Measurements from ENCODE around the gene MPI. TPM values are rescaled to one million over a fixed set of nuclear protein-coding genes. Genes with fewer than 3 reads are reported as not detected.
"Not testable (repeated sequence)": the region's sequence is repeated elsewhere in the genome, so short reads cannot be mapped to it uniquely, and the experiment has no call there.

Gene MPI
- total RNA-seq, 1 donor from 2014 or later: 68.1 TPM

DNA sequence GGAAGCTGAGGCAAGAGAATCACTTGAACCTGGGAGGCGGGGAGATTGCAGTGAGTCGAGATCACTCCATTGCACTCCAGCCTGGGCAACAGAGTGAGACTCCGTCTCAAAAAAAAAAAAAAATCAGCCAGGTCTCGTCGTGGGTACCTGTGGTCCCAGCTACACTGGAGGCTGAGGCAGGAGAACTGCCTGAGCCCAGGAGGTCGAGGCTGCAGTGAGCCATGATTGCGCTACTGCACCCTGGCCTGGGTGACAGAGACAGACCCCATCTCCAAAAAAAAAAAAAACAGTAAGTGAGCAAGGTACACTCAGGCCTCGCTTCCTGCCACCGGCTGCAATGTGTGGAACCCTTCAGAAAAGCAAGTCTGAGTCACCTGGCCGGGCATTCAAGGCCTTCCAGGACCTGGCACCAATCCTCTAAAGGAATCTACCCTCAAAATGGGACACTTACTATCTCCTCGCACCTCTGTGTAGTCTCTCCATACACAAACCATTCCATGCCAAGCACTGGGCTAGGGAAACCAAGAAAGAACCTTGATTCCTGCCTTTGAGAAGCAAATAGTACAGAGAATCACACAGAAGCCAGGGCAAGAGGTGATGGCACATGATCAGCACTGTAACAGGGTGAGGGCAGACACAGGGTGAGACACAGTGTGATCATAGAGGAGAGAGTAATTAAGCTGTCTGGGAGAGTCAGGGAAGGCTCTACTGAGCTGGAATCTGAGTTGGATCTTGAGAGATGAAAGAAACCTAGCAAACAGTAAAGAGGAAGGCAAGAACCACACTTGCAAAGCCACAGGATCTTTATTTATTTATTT, 26.4 kb upstream of the MPI start:
- intact Hi-C loops (cut with micrococcal nuclease): no loop called here

DNA sequence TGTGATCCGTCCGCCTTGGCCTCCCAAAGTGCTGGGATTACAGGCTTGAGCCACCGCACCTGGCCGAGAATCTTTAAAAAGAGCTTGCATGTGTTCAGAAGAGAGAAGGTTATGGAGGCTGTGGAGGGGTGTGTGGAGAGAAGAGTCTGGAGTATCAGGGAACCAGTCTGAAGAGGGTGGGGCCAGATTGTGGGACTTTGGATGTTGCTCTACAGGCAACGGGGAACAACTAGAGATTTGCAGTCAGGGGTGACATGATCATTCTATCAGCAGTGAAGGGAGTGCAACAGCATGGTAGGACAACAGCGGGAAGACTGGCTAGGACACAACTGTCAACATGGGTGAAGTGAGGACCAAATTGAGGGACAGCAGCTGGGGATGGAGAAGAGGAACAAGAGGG, 25.5 kb upstream of the MPI start:
- intact Hi-C loops (cut with micrococcal nuclease): no loop called here

DNA sequence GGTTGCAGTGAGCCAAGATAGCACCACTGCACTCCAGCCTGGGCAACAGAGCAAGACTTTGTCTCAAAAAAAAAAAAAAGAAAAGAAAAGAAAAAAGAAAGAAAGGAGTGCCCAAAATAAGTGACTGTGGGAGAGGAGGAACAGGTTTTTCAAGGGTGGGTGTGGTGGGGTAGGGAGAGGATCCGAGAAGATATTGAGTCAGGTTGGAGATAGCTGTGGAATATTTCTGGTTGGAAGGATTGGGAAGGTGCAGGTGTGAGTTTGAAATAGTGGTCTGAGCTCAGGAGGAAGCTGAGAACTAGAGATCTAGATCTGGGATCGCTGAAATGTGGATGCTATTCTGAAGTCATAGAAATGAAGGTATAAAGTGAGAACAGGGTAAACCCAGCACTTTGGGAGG, 24.5 kb upstream of the MPI start:
- intact Hi-C loops (cut with micrococcal nuclease): no loop called here

DNA sequence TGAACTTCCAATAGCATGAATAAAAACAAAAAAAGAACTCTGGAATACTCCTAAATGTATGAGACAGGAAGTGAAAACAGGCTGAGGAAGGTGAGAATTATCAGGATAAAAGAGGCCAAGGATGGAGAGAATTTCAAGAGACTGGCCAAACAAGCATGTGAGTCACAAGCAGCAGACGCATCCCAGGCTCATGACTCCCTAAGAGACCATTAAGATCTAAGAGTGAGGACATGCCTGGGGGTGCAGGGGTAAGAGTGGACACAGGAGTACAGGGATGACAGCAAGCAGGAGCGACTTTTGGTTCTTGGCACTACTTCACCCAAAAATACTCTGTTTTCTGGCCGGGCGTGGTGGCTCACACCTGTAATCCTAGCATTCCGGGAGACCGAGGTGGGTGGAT, 23.8 kb upstream of the MPI start:
- intact Hi-C loops (cut with micrococcal nuclease): no loop called here

DNA sequence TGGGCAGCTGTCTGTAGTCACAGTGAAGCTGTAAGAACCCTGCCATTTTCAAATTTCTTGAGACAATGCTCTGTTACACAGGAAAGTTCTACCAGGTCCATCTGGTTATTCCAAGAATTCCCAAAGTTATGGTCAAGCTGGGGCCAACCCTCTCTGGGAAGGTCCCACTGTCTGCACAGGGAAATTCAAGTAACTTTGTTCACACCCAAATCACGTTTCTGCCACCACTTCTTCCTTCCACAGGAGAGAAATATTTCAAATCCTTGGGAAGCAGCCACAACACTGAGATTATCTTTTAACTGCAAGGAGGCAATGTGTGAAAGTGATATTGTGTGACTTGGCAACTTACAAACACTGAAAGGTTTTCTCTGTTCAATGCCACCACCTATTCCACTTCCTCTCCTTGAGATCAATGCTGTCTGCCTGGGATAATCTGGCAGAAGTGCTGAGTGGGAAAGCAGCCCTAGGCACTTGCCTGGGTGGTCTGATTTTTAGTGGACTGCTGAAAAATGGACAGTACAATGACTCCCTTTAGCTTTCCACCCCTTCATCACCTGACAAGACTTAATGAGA, 22.3 kb upstream of the MPI start:
- intact Hi-C loops (cut with micrococcal nuclease): loop anchor here (1.0 kb wide), 1 partner anchor 7 kb away; no protein-coding TSS in a partner anchor

DNA sequence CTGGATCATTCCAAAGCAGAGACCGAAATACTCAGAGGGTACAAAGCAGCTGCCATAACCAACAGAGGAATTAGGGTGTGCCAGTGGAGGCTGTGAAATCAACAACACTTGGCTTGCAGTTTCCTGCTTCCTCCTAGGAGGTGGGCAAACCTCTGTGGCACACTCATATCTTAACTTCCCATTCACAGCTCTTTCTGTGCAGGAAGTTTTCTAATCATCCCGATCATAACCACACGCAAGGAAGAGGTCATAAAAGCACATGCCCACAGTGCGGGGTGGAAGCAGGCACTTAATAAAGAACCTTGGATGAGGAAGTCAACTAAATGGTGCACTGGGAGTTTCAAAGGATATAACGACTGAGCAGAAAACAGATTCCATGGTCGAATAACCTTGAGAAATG, 21.8 kb upstream of the MPI start:
- intact Hi-C loops (cut with micrococcal nuclease): loop anchor here (1.0 kb wide), 1 partner anchor 8 kb away; no protein-coding TSS in a partner anchor

DNA sequence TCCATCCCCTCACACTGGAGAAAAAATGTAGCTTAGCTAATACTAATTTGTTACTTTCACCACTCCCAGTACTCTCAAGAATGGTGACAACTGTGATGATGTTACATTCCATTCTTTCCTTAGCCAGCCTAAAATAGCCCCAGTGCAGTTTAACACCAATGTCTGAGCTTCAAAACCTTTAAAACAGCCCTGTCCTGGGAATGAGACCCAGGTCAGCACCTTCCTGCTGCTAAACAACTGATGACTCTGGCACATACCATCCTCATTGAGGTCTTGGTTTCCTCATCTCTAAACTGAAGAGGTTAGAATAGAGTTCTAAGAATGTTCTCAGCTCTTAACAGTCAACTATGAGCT, 20.5 kb upstream of the MPI start:
- intact Hi-C loops (cut with micrococcal nuclease): no loop called here

DNA sequence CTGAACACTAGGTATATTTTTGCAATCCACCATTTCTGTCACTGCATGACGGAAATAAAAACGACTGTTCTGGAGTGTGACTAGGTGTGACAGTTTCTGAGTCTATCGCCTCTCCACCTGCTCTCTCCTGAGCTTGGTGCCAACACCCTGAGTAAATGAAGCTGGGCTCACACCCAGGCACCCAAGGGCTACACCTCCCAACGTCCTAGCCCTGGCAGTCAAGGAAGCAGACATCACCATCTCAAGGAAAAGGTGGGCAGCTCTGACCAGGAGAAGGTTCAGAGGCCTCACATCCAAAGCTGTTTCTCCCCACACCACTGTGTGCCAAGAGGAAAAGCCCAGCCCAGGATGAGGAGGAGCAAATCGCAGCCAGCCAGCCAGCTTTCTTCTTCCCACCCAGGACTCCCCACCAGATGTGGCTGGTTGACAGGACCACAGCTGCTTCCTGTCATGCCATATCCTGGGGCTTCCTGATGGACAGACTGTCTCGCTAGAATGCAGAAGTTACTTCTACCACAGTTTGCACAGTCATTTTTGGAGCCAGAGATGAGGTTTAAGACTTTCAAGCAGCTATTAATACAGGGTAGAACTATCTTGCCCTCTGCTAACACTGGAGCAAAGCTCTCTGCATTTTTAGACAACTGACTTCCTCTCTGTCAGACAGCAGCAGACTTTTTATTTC, 20.0 kb upstream of the MPI start:
- intact Hi-C loops (cut with micrococcal nuclease): loop anchor here (1.0 kb wide), 1 partner anchor 25 kb away; no protein-coding TSS in a partner anchor

DNA sequence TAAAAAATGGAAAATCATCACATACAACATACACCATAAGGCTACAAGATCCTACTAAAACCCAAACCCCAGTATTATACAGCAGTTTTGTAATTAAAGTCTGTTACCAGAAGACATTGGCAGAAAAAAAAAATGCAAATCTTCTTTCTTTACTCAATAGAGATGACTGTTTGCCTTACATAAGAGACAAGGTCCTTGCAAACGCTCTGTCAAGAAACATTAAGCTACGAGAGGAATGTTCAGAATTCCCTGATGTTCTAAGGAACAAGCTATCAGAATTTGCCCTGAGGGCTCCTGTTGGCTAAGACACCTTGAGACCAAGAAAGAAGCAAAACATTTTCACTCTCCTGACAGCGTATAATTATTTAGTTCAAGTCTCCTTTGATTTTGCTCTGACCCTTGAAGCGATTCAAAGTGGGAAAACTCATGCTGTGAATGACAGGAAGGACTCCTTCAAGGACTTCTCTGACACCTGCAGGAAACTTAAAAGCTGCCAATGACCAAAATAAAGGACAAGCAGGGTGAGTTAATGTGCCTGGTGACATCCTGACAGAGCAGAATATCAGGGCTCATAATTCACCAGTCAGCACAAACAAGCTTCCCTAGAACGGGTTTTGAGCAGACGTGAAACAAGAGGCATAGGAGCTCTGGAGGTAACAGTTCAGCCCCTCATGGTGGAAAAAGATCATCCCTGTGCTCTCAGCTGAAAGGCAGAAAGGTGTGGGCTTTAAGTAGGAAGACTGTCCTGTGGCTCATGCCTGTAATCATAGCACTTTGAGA, 19.2 kb upstream of the MPI start:
- intact Hi-C loops (cut with micrococcal nuclease): loop anchor here (1.0 kb wide), 1 partner anchor 25 kb away; no protein-coding TSS in a partner anchor

DNA sequence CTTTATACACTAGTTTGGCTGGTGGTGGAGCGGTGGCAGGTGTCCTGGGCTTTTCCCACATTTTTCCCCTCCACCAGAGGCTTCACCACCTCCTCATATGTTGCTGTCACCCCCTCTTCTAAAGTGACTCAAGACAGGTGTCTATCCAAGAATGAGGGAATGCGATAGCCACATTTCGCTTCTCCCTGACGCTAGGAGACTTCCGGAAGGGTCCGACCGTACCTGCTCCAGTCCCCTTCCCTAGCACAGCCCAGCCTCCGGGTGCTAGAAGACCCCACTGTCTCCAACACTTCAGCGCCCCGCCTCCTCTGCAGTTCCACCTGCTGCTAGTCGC, 17.2 kb upstream of the MPI start:
- intact Hi-C loops (cut with micrococcal nuclease): loop anchor here (1.0 to 2.0 kb wide), 12 partner anchors 17 to 753 kb away; partner anchors contain the start of genes COX5A, FAM219B, MAN2C1 and PPCDC

DNA sequence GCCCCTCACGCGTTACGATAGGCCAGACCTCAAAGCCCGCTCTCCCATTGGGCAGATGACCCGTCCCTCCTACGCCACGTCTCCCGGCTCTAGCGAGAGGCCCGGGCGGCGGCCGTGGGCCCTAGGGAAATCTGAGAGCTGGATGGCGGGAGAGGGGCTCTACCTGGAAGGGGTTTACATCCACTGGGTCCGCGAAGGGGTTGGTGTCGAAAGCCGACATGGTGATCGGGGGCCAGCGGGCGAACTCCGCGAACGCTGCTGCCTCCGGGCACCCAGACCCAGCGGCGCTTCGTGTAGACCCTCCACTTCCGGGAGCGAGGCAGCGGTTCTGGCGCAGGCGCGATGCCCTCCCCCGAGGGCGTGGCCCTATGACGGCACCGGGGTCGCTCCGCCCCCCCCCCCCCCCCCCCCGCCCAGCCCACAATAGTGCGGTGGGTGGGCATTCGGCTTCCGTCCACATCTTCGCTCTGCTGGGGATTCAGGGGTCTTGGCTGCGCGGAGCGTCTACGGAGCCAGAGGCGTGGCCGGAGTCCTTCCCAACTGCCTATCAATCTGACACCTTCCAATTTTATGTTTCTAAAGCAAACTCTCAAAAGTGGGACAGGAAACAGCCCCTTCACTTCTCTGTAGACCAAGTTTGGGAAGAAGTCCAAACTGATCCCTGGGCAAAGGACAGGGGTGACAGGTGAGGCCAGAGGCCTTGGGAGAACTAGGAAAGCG, 16.6 kb upstream of the MPI start, which contains the start of gene SCAMP2:
Gene SCAMP2 (minus strand): TSS at position 330 of the 720 bp plus-strand sequence. CDS start 110 bp downstream, at position 220.
- intact Hi-C loops (cut with micrococcal nuclease): loop anchor here (1.0 to 2.0 kb wide), 12 partner anchors 16 to 752 kb away; partner anchors contain the start of genes COX5A, FAM219B, MAN2C1 and PPCDC

DNA sequence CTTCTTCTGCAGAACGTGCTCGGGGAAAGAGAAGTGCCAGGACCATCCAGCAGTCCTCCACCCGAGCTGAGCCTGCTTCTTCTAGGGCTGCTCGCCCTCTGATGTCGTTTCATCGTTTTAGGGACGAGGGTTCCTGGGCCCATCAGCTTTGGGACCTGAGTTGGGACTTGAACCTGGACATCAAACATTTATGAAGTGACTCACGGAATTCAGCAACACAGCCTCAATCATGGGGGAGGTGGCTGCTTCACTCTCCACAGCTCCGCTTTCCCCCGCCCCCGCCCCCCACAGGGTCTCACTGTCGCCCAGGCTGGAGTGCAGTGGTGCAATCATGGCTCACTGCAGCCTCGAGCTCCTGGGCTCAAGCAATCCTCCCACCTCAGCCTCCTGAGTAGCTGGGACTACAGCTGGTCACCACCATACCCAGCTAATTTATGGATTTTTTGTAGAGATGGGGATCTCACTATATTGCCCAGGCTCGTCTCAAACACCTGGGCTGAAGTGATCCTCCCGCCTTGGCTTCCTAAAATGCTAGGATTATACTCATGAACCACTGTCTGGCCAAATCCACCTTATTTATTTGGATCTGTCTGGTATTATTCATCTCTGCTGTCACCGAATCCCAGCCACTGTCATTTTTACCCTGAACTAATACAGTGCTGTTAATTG, 16.0 kb upstream of the MPI start:
- intact Hi-C loops (cut with micrococcal nuclease): loop anchor here (1.0 to 2.0 kb wide), 12 partner anchors 15 to 751 kb away; partner anchors contain the start of genes COX5A, FAM219B, MAN2C1 and PPCDC

DNA sequence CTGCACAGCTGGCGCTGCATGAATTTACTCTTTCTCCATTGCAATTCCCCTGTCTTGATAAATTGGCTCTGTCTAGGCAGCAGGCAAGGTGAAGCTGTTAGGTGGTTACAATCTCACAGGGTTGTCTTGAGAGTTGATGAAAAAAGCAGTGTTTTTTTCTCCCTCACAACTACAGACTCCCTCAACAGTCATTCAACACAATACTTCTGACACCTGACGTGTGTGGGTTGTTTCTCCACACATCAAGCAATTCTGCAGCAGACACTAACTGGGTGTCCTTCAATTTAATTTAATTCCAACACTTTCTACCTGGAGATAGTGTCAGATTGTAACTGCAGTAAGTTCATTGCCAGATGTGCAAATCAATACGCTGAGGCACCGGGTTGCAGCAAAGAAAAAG, 11.6 kb upstream of the MPI start:
- intact Hi-C loops (cut with micrococcal nuclease): no loop called here

DNA sequence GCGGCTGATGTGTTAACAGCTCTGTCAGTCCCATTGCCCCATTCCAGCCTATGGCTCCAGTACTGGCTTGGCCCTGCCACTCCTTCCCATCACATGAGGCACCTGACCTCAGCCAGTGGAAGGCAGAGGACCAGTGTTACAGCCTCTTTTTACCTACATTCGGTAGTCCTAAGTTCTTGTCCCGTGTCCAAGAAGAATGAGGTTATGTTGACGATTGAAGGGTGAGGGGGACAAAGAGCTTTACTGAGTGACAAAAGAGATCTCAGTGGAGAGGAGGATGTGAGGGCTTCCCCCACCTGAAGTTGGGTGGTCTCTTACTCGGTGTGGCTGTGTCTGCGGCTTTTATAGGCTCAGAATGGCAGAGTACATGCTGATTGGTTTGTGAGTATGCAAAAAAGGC, 7.3 kb upstream of the MPI start:
- intact Hi-C loops (cut with micrococcal nuclease): no loop called here

DNA sequence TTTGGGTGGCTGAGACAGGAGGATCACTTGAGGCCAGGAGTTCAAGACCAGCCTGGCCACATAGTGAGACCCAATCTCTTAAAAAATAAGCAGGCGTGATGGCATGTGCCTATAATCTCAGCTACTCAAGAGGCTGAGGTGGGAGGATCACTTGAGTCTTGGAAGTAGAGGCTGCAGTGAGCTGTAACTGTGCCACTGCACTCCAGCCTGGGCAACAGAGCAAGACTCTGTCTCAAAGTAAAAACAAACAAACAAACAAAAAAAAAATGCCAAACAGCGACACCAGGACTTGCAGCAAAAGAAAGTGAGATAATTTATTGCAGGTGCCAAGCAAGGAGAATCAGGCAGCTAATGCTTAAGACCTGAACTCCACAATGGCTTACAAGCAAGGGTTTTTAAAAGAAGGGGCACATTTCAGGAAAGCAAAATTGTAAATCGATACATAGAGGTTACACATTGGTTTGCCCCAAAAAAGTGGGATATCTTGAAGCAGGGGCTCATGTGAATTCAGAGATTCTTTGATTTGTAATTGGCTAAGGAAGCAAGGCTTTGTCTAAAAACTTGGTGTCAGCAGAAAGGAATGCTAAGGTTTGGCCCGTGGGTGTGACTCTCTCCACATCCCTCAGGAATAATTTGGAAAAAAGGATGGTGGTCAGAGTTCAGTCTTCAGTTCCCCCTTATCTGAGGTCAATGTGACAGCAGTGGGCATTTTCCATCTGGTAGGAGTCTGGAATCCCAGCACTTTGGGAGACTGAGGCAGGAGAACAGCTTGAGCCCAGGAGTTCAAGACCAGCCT, 5.2 kb upstream of the MPI start:
- intact Hi-C loops (cut with micrococcal nuclease): no loop called here

DNA sequence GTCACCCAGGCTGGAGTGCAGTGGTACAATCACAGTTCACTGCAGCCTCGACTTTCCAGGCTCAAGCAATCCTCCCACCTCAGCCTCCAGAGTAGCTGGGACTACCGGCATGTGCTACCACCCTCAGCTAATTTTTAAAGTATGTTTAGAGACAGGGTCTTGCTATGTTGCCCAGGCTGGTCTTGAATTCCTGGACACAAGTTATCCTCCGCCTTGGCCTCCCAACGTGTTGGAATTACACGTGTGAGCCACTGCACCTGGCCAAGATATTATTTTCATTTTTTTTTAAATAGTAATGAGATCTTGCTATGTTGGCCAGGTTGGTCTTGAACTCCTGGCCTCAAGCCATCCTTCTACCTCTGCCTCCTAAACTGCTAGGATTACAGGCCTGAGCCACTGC, 4.4 kb upstream of the MPI start:
- intact Hi-C loops (cut with micrococcal nuclease): no loop called here

DNA sequence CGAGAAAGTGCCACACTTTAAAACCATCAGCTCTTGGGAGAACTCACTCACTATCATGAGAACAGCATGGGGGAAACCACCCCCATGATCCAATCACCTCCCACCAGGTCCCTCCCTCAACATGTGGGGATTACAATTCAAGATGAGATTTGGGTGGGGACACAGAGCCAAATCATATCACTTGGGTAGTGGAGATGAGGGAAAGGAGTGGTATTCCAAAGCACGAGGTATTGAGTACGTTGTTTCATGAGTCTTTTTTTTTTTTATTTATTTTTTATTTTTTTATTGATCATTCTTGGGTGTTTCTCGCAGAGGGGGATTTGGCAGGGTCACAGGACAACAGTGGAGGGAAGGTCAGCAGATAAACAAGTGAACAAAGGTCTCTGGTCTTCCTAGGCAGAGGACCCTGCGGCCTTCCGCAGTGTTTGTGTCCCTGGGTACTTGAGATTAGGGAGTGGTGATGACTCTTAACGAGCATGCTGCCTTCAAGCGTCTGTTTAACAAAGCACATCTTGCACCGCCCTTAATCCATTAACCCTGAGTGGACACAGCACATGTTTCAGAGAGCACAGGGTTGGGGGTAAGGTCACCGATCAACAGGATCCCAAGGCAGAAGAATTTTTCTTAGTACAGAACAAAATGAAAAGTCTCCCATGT, 2.2 kb upstream of the MPI start:
- intact Hi-C loops (cut with micrococcal nuclease): not testable (repeated sequence)

DNA sequence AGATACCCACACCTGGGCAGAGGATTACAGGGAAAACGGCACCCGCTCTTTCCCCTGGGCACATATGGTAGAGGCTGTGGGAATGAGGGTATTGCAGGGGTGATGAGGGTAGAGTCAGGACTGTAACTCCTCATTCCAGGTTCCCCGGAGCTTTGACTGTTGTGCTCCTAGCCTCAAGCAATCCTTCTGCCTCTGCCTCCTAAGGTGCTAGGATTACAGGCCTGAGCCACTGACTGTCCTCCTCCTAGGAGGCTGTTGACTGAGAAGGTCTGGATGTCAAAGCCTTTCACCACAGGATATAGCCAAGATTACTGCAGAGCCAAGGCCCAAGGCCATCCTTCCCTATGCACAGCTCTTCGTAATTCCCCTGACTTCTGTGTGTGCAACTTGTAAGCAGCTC, 1.1 kb upstream of the MPI start:
- intact Hi-C loops (cut with micrococcal nuclease): loop anchor here (1.0 kb wide), 2 partner anchors 15 to 45 kb away; partner anchors contain the start of genes SCAMP2 and ULK3

All from T-helper 1 cell treated with Interleukin-12 subunit alpha and Interleukin-12 subunit beta and Interleukin-4 antibody, amounts not matched to agents 30 ng/mL and 1 ng/mL, for 36 hours (primary cell).